ENCODE results near the gene CATSPER4. TPM values are rescaled to one million over a fixed set of nuclear protein-coding genes. Genes with fewer than 3 reads are reported as not detected.

The CATSPER4 gene
- total RNA-seq, 1 experiment from 2014 or later: not detected

DNA sequence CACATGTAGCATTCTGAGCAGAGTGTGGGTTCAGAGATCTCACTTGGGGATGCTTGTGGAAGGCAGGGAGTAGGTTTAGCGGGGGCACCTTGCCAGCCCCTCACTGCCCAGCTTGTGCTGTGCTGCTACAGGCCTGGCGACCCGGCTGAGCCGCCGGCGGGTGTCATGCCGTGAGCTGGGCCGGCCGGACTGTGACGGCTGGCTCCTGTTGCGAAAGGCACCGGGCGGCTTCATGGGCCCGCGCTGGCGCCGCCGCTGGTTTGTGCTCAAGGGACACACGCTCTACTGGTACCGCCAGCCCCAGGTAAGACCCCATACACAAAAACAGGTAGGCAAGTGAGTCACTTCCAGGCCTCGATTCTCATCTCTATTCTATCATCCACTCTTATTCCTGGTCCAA is 5.5 kb upstream of the CATSPER4 start:
- in situ Hi-C loops (cut with HindIII; ENCODE audit: low pct_unique_long_range_greater_than_20kb, low sequenced_read_pairs): no loop called here
- DNase-seq (ENCODE audit: low read depth): no peak

DNA sequence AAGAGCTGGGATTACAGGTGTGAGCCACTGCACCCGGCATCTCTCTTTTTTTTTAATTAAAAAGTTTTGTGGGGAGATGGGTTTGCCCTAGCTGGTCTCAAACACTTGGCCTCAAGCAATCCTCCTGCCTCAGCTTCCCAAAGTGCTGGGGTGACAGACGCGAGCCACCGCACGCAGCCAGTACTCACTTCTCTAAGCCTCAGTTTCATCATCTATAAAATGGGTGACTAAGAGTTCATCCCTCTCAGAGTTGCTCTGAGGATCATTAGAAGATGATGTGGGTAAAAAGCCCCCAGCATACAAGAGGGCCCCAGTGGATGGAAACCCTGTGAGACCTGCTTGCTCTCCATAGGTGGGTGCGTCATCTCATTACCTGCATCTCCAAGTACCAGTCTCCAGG is 2.5 kb upstream of the CATSPER4 start:
- in situ Hi-C loops (cut with HindIII; ENCODE audit: low pct_unique_long_range_greater_than_20kb, low sequenced_read_pairs): no loop called here
- DNase-seq (ENCODE audit: low read depth): no peak

DNA sequence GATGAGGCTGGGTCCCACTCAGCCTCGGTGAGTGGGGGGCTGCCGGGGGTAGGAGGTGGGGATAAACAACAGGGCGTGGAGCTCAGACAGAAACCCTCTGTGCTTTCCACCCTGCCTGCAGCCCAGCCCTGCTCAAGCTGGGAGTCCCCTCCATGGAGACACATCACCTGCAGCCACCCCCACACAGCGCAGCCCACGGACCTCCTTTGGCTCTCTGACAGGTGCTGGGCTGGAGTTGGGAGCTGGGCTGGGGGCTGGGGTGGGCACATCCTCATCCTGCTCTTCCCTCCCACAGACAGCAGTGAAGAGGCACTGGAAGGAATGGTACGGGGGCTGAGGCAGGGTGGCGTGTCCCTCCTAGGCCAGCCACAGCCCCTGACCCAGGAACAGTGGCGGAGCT is 1.9 kb upstream of the CATSPER4 start:
- DNase-seq (ENCODE audit: low read depth): no peak
- in situ Hi-C loops (cut with HindIII; ENCODE audit: low pct_unique_long_range_greater_than_20kb, low sequenced_read_pairs): no loop called here

DNA sequence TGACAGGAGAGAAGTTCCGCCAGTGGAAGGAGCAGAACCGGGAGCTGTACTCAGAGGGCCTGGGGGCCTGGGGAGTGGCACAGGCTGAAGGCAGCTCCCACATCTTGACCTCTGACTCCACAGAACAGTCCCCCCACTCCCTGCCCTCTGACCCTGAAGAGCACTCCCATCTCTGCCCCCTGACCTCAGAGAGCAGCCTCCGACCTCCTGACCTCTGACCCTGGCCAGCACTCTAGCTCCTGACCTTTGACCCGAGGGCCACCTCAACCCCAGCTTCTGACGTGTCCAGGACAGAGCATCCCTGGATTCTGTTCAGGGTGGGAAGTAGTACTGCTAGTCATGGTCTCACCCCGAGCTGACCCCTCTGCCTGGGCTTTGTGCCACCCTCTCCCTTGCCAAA is 1.1 kb upstream of the CATSPER4 start:
- no peak for DNase-seq (ENCODE audit: low read depth)
- in situ Hi-C loops (cut with HindIII; ENCODE audit: low pct_unique_long_range_greater_than_20kb, low sequenced_read_pairs): no loop called here

DNA sequence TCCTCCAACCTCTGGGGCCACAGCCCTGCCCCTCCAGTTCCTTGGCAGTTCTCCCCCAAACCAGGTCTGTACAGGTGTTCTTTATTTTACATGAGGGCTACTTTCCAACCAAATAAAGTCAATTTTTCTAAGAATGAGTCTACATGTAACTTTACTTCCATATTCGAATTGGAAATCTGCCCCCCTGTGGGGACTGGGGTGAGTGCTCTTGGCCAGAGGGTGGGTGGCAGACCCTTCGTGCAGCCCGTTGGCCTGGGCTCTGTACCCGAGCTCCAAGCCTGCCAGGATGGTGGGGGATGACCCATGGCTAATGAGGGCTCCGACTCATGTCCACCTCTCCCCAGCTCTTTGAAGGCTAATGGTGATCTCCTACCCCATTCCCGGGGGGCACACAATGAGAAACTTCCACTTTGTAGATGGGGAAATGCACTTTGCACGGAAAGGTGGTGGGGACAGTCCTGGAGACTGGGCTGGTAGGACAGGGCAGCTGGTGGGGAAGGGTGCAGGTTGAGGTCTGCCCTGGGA is 589 bp upstream of the CATSPER4 start:
- DNase-seq (ENCODE audit: low read depth): no peak
- in situ Hi-C loops (cut with HindIII; ENCODE audit: low pct_unique_long_range_greater_than_20kb, low sequenced_read_pairs): no loop called here

DNA sequence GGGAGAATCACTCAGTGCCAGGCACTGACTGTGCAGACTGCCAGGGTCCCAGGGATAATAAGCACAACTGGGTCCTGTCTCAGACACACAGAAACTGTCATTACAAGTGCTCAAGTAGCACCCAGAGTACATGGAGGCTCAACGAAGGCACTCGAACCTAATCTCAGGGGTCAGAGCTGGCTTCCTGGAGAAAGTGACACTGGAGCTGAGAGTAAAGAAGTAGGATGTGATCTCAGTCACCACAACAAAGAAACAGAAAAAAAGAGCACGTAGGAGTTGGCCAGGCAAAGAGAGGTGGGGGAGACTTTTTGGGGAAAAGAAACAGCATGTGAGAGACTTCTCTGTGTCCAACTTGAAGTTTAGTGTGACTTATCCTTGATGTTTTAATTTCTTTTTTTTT is 1.3 kb downstream of the CATSPER4 start:
- in situ Hi-C loops (cut with HindIII; ENCODE audit: low pct_unique_long_range_greater_than_20kb, low sequenced_read_pairs): no loop called here
- DNase-seq (ENCODE audit: low read depth): no peak

DNA sequence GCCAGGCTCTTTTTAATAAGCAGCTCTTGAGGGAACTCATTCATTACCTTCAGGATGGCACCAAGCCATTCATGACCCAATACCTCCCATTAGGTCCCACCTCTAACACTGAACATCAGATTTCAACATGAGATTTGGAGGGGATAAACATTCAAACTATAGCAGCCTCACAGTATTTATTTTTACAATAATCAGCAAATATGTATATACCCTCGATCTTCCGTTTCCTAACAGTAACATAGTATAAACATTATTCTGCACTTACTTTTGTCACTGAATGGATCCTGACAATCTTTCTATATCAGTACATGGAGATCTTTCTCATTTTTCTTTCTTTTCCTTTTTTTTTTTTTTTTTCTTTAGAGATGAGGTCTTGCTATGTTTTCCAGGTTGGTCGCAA is 5.4 kb downstream of the CATSPER4 start:
- in situ Hi-C loops (cut with HindIII; ENCODE audit: low pct_unique_long_range_greater_than_20kb, low sequenced_read_pairs): no loop called here
- DNase-seq (ENCODE audit: low read depth): no peak

DNA sequence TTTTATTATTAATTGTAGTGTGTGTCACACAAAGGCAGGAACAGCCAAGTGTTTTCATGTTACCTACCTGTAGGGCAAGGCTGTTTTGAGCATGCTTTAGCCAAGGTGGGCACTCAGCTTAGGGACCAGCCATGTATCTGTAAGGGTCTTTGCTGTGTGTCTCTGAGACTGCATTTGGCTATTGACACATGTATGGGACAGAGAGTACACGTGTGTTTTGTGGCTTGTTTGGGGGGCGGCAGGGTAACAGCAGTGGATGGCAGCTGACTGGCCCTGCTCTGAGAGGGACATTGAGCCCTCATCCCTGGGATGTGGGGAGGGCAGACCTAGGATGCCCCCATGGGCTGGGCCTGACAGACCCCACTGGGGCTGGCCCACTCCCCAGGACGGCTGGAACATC is 6.9 kb downstream of the CATSPER4 start:
- no peak for DNase-seq (ENCODE audit: low read depth)
- in situ Hi-C loops (cut with HindIII; ENCODE audit: low pct_unique_long_range_greater_than_20kb, low sequenced_read_pairs): no loop called here

DNA sequence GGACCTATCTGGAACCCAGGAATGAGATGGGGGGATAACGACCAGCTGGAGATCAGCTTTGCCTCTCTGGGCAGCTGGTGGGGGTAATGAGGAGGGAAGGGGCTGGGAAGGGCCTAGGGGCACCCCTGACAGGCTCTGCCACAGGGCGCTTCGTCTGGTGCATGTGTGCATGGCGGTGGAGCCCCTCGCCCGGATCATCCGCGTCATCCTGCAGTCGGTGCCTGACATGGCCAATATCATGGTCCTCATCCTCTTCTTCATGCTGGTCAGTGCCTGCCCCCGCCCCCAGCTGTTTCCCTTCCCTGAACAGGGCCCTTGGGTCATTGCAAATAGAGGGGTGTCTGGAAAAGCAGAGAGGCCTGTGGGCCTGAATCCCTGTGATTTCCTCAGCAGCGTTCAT is 7.4 kb downstream of the CATSPER4 start:
- in situ Hi-C loops (cut with HindIII; ENCODE audit: low pct_unique_long_range_greater_than_20kb, low sequenced_read_pairs): no loop called here

DNA sequence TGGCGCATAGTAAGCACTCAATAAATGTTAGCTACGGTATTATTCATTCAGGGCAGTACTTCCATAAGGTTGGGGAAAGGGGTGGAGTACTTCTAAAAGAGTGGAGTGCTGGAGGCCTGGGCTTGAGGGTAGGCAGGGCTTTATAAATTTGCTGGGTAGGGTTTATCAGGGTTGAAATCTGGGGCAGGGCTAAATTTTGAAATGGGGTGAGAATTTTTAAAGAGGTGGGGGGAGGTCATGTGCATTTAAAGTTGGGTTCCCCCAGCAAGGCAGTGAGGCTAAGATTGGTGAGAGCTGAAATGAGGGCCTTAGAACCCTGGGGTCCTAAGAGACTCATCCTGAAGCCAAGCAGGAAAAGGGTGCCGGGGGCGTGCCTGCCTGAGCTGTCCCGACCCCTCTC is 10.0 kb downstream of the CATSPER4 start:
- in situ Hi-C loops (cut with HindIII; ENCODE audit: low pct_unique_long_range_greater_than_20kb, low sequenced_read_pairs): no loop called here
- DNase-seq (ENCODE audit: low read depth): no peak

More for the DNA sequence above, 7.4 kb downstream of the CATSPER4 start:
- DNase-seq (ENCODE audit: low read depth): no peak

DNA sequence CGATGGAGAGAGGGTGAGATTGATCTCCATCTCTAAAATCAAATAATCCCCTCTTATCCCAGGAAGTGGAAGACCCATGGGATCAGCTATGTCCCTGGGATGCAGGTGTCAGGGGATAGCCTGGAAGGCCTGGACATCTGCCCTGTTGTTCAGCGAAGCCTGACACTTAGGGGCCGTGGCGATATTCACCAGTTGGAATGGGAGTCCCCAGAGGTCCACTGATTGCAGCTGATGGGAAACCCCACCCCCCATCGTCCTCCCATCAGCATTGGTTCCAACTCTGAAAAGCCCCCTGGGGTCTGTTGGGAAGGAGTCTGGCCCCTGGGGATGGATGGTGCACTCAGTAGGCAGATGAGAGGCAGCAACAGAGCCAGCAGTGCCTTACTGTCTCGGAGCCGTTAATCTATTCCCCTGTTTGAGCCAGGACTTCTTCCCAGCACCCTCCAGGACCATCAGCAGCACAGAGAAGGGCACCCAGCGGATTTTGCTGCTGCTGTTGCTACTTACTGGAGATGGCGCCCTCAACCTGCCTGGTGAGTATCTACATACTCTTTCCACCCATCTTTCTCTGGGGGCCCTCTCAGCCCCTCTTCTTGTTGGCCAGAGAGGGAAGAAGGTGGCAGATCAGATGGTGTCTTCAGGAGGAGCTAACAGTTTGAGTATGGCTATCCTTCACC is 13.4 kb downstream of the CATSPER4 start:
- in situ Hi-C loops (cut with HindIII; ENCODE audit: low pct_unique_long_range_greater_than_20kb, low sequenced_read_pairs): no loop called here

DNA sequence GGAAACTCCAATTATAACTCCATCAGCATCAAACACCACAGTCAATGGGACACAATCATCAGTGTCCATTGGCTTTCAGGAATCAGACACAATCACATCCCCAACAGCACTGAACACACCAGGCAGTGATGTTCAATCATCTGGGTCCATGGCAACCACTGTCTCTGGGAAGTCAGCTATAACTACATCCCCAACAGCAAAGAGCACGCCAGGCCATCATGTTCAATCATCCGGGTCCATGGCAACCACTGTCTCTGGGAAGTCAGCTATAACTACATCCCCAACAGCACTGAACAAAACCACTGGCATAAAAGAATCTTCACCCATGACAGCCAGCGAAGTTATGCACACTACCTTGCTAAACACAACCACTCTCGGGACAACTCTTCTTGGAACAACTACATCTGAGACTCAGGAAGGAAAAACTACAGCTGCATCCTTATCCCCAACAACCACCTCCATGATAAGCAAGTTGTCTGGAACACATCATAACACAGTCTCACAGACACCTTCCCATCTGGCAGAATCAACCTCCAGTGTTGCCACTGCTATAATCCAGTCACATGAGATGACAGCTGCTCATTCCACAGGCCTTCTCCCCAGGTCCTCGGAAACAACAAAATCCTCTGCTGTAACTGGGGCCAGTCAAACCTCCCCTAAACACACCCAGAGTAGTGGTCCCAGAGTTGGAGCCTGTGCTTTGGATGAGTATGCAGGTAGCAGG is 19.9 kb downstream of the CATSPER4 start:
- in situ Hi-C loops (cut with HindIII; ENCODE audit: low pct_unique_long_range_greater_than_20kb, low sequenced_read_pairs): no loop called here
- DNase-seq (ENCODE audit: low read depth): no peak

More for the DNA sequence above, 13.4 kb downstream of the CATSPER4 start:
- no peak for DNase-seq (ENCODE audit: low read depth)

DNA sequence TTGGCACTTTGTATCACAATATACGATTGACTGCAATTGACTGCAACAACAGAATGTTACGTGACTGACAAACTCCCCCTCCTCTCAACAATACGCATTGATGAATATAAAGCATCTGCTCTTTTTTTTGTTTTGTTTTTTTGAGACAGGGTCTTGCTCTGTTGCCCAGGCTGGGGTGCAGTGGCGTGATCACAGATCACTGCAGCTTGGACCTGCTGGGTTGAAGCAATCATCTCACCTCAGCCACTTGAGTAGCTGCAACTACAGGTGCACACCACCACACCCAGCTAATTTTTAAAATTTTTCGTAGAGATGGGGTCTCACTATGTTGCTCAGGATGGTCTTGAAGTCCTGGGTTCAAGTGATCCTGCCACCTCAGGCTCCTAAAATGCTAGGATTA is 22.3 kb downstream of the CATSPER4 start:
- no peak for DNase-seq (ENCODE audit: low read depth)
- in situ Hi-C loops (cut with HindIII; ENCODE audit: low pct_unique_long_range_greater_than_20kb, low sequenced_read_pairs): no loop called here

DNA sequence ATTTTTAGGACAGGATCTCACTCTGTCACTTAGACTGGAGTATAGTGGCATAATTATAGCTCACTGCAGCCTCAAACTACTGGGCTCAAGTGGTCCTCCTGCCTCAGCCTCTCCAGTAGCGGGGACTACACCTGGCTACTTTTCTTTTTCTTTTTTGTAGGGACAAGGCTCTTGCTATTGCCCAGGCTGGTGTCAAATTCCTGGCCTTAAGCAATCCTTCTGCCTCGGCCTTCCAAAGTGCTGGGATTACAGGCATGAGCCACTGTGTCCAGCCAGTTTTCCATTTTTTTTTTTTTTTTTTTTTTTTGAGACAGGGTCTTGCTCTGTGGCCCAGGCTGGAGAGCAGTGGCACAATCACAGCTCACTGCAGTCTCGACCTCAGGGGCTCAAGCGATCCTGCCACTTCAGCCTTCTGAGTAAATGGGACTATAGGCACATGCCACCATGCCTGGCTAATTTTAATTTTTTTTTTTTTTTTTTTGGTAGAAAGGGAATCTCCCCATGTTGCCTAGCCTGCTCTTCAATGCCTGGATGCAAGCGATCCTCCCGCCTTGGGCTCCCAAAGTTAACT is 23.0 kb downstream of the CATSPER4 start:
- DNase-seq (ENCODE audit: low read depth): no peak
- in situ Hi-C loops (cut with HindIII; ENCODE audit: low pct_unique_long_range_greater_than_20kb, low sequenced_read_pairs): no loop called here

DNA sequence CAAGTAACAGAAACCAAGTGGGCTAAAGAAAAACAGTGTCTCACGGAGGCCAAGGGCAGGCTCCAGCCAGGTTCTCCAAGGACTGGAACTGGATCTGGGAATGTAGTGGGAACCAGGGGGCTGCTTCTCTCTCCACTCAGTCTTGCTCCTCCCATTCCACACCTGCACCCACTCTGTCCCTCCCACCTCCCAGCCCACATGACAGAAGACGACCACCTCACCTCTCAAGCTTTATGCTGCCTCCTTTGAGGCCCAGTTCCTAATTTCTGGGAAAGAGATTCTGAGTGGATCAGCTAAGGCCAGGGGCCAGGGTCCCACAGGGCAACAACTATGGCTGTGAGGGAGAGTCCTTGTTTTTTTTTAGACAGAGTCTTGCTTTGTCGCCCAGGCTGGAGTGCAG is 24.8 kb downstream of the CATSPER4 start:
- no peak for DNase-seq (ENCODE audit: low read depth)
- in situ Hi-C loops (cut with HindIII; ENCODE audit: low pct_unique_long_range_greater_than_20kb, low sequenced_read_pairs): no loop called here

DNA sequence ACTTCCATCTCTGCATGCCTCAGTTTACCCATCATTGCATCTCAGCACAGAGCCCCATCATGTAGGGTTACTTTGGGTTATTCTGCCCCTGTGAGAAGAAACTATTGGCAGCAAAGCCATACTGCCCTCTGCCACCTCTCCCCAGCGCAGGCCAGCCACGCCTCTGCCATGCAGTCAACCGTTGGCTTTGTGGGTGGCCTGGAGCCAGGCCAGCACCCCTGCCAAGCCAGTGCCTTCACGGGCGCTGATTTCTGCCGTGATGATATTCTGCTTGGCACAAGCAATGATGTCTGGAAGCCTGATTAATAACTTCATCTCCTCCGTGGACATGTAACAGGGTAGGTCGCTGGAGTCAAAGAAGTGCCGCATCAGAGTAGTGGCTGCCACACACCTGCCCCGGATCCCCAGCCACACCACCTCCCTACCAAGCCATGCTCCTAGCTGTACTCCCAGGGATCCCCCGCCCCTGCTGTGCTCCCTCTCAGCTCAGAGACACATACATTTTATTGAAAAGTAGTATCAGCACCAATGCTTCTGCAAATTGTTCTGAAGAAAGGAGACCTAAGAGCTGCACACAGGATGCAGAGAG is 28.6 kb downstream of the CATSPER4 start:
- in situ Hi-C loops (cut with HindIII; ENCODE audit: low pct_unique_long_range_greater_than_20kb, low sequenced_read_pairs): no loop called here
- peak; percentile 80 for DNase-seq (ENCODE audit: low read depth)

DNA sequence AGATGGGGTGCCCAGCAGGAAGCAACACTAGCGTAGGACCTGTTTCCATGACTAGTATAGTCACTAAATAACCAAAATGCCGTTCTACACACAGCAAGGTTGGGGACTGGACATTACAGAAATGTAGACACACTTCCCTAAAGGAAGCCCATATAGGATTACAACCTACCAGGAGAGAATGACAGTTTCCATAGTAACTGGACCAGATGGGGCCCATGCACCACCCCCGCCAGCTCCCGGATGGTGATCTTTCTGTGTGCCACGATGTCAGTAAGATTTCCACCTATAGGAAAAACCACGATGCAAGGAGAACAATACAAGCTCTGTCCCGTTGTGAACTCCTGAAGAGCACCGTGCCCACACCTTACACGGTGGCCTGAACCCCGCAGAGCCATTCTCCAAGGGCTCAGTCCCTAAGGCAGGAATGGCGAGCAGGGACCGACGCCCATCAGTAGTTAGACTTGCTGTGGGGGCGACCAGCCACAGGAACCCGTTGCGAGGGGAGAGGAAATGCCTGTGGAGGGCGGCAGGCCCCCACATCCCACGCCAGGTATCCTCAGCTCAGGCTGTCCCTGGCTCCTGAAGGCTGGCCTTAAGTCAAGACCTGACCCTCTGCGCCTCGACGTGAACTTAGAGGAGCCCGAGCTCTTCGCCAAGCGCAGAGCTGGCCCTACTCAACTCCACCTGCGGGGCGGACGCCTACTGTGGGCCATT is 30.0 kb downstream of the CATSPER4 start:
- in situ Hi-C loops (cut with HindIII; ENCODE audit: low pct_unique_long_range_greater_than_20kb, low sequenced_read_pairs): no loop called here
- no peak for DNase-seq (ENCODE audit: low read depth)

DNA sequence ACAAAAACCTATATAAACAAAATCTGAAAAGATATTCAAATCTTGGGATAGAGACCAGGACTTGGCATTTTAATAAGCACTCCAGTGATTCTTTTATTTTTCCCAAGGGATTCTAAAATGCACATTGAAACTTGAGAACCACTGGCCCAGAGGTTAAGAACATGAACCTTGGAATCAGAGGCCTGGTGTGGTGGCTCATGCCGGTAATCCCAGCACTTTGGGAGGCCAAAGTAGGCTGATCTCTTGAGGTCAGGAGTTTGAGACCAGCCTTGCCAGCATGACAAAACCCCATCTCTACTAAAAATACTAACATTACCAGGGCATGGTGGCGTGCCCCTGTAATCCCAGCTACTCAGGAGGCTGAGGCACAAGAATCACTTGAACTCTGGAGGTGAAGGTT is 30.7 kb downstream of the CATSPER4 start:
- no peak for DNase-seq (ENCODE audit: low read depth)
- in situ Hi-C loops (cut with HindIII; ENCODE audit: low pct_unique_long_range_greater_than_20kb, low sequenced_read_pairs): no loop called here

DNA sequence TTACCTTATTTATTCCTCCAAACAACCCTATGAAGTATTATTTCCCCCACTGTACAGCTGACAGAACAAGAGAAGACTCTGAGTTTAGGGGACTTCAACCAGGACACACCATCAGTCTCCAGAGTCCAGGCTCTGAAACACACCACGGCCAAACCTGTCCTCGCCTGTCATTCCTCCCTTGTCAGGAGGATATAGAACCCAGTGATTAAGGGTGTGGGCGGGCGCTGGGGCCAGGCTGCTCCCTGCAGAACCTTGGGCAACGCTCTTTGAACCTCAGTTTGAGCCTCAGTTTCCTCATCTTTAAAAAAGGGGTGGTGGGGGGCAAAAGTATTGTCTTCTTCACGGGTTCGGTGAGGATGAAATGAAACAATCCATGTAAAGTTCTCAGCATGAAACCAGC is 34.2 kb downstream of the CATSPER4 start:
- DNase-seq (ENCODE audit: low read depth): no peak
- in situ Hi-C loops (cut with HindIII; ENCODE audit: low pct_unique_long_range_greater_than_20kb, low sequenced_read_pairs): no loop called here
